Measurements from ENCODE around the gene PNLIPRP1. TPM values are rescaled to one million over a fixed set of nuclear protein-coding genes. Genes with fewer than 3 reads are reported as not detected.

The PNLIPRP1 gene
- total and polyA plus RNA-seq, 4 experiments from 2014 or later = not detected

DNA sequence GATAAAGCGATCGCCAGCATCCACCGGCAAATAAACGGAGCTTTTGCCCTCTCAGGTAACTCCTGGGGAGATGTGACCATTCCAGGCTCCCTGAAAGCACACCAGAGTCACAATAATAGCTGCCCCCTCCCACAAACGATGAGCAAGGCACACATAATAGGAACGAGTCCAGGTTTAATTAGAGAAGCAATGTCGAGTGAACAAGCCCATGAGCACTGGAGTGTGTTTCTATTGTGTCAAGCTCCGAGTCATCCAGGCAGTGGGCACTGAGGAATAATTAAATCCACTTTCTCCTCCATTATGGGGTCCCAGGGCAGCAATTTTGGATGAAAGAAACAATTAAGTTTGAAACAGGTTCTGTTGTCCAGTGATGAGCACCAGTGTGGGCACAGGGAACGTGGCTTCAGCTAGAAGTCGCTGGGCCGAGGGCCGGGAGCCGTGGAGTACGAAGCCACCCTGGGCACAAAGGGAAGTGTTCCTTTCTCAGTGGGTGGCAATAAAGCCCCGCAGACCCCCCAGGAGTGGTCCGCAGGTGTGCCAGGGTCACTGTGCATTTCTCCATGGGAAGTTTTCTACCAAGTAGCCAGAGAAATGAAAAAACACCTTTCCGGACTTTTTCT lies 41.9 kb downstream of the PNLIPRP1 start:
- Mint-ChIP-seq H3K4me3 (no peak overlapping the region), H3K4me1 (no peaks in the 10 kb centered on the region), H3K27me3 (peaks cover 2 to 13% of the 10 kb centered on the region in 2 donors), H3K27ac (peak overlapping the region in 1 of 7 donors; percentile 19), H3K36me3 (no peaks in the 10 kb centered on the region), H3K9me3 (peaks cover 0 to 3% (median 0%) of the 10 kb centered on the region in 8 donors)
- H3K4me1 ChIP-seq (ENCODE audit: insufficient read depth, low read length) = no peaks in the 10 kb centered on the region
- DNase-seq = no peak
- no peak overlapping the region for H3K4me3 ChIP-seq (ENCODE audit: low read length in 2 of 2)
- intact Hi-C loops (cut with micrococcal nuclease) = no loop called here
- H3K9me3 ChIP-seq (ENCODE audit: control insufficient read depth in 1 of 2, low read length in 2 of 2) = no peaks in the 10 kb centered on the region
- no peaks in the 10 kb centered on the region for H3K27me3 ChIP-seq (ENCODE audit: insufficient read depth, low read length)
- no peaks in the 10 kb centered on the region for H3K36me3 ChIP-seq (ENCODE audit: insufficient read depth, low read length)
- no peak overlapping the region for H3K27ac ChIP-seq (ENCODE audit: low read depth, low read length)
- ChIA-PET POLR2A (ENCODE audit: partially characterized antibody) (no interaction called here), CTCF (ENCODE audit: partially characterized antibody) (no interaction called here)

GRCh38 chr10:116633216-116633600 lies 42.4 kb downstream of the PNLIPRP1 start:
- Mint-ChIP-seq H3K4me1 (no peaks in the 10 kb centered on the region), H3K9me3 (peaks cover 0 to 3% (median 0%) of the 10 kb centered on the region in 8 donors), H3K4me3 (no peak overlapping the region), H3K27ac (no peak overlapping the region), H3K36me3 (no peaks in the 10 kb centered on the region), H3K27me3 (peaks cover 2 to 13% of the 10 kb centered on the region in 2 donors)
- Histone ChIP-seq H3K27me3 (ENCODE audit: insufficient read depth, low read length) (no peaks in the 10 kb centered on the region), H3K36me3 (ENCODE audit: insufficient read depth, low read length) (no peaks in the 10 kb centered on the region), H3K4me1 (ENCODE audit: insufficient read depth, low read length) (no peaks in the 10 kb centered on the region), H3K4me3 (ENCODE audit: low read length in 2 of 2) (no peak overlapping the region), H3K27ac (ENCODE audit: low read depth, low read length) (no peak overlapping the region), H3K9me3 (ENCODE audit: control insufficient read depth in 1 of 2, low read length in 2 of 2) (no peaks in the 10 kb centered on the region)
- no peak for DNase-seq
- ChIA-PET CTCF (ENCODE audit: partially characterized antibody) (no interaction called here), POLR2A (ENCODE audit: partially characterized antibody) (no interaction called here)
- intact Hi-C loops (cut with micrococcal nuclease) = no loop called here

DNA sequence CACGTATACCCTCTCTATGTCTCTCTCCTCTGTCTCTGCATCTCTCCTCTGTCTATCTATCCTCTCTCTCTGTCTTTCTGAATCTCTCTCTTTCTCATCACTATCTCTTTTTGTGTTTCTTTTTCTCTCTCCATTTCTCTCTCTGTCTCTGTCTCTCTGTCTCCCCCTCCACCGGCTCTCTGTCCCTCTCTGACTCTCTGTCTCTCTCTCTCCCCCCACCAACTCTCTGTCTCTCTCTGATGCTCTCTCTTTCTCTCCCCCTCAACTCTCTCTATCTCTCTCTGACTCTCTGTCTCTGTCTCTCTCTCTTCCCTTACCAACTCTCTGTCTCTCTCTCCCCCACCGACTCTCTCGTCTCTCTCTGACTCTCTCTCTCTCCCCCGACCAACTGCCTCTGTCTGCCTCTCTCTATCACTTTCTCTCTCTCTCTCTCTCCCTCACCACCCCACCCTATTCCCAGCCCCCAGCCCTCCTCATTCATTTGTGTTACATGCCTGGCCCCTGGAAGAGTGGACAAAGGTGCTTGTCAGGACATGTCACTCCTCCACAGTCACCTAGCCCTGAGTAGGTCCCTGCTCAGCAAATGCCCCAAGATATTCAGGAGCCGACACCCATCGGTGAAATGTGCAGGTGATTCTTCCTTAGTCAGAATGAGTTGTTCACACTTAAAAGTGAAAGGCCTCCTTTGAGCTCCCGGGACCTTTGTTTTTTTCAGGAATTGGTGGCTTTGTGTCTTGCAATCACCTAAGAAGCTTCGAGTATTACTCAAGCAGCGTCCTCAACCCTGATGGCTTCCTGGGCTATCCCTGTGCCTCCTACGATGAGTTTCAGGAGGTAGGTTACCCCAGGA lies 43.6 kb downstream of the PNLIPRP1 start:
- Histone ChIP-seq H3K36me3 (ENCODE audit: insufficient read depth, low read length) (no peaks in the 10 kb centered on the region), H3K4me3 (ENCODE audit: low read length in 2 of 2) (no peak overlapping the region), H3K4me1 (ENCODE audit: insufficient read depth, low read length) (no peaks in the 10 kb centered on the region), H3K27ac (ENCODE audit: low read depth, low read length) (no peak overlapping the region), H3K27me3 (ENCODE audit: insufficient read depth, low read length) (no peaks in the 10 kb centered on the region), H3K9me3 (ENCODE audit: control insufficient read depth in 1 of 2, low read length in 2 of 2) (no peaks in the 10 kb centered on the region)
- Mint-ChIP-seq H3K27ac (no peak overlapping the region), H3K9me3 (peaks cover 0 to 3% (median 0%) of the 10 kb centered on the region in 8 donors), H3K36me3 (no peaks in the 10 kb centered on the region), H3K27me3 (peaks cover 2 to 7% of the 10 kb centered on the region in 2 donors), H3K4me3 (no peak overlapping the region), H3K4me1 (no peaks in the 10 kb centered on the region)
- no peak for DNase-seq
- CTCF ChIA-PET (ENCODE audit: partially characterized antibody) = no interaction called here
- POLR2A ChIA-PET (ENCODE audit: partially characterized antibody) = no interaction called here
- intact Hi-C loops (cut with micrococcal nuclease) = no loop called here

DNA sequence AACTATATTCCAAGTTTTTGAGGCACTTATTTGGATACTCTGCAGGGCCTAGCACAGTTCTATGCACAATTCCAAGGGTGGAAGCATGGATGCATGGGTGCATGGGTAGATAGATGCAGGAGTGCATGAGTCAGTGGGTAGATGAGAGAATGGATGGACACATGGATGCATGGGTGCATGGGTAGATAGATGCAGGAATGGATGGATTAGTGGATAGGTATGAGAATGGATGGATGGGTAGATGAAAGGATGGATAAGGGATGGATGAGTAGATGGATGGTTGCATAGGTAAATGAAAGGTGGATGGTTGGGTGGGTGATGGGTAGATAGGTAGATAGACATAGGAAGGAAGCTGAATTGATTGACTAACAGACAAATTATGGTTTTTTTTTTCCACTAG lies 45.6 kb downstream of the PNLIPRP1 start:
- CTCF ChIA-PET (ENCODE audit: partially characterized antibody) = no interaction called here
- H3K4me3 Mint-ChIP-seq = no peak overlapping the region
- H3K27ac ChIP-seq (ENCODE audit: low read depth, low read length) = no peak overlapping the region
- no peaks in the 10 kb centered on the region for H3K36me3 ChIP-seq (ENCODE audit: insufficient read depth, low read length)
- peak overlapping the region in 1 of 7 donors; percentile 10 for H3K27ac Mint-ChIP-seq
- H3K4me3 ChIP-seq (ENCODE audit: low read length in 2 of 2) = no peak overlapping the region
- peaks cover 1 to 4% of the 10 kb centered on the region in 2 donors for H3K27me3 Mint-ChIP-seq
- no peaks in the 10 kb centered on the region for H3K4me1 Mint-ChIP-seq
- H3K9me3 ChIP-seq (ENCODE audit: control insufficient read depth in 1 of 2, low read length in 2 of 2) = no peaks in the 10 kb centered on the region
- no peaks in the 10 kb centered on the region for H3K4me1 ChIP-seq (ENCODE audit: insufficient read depth, low read length)
- POLR2A ChIA-PET (ENCODE audit: partially characterized antibody) = no interaction called here
- H3K9me3 Mint-ChIP-seq = peaks cover 0 to 6% (median 1%) of the 10 kb centered on the region in 8 donors
- no peaks in the 10 kb centered on the region for H3K36me3 Mint-ChIP-seq
- no peak for DNase-seq
- no peaks in the 10 kb centered on the region for H3K27me3 ChIP-seq (ENCODE audit: insufficient read depth, low read length)
- intact Hi-C loops (cut with micrococcal nuclease) = no loop called here

GRCh38 chr10:116636976-116637375 lies 46.2 kb downstream of the PNLIPRP1 start:
- H3K4me1 Mint-ChIP-seq = no peaks in the 10 kb centered on the region
- no peak overlapping the region for H3K27ac Mint-ChIP-seq
- Histone ChIP-seq H3K4me1 (ENCODE audit: insufficient read depth, low read length) (no peaks in the 10 kb centered on the region), H3K9me3 (ENCODE audit: control insufficient read depth in 1 of 2, low read length in 2 of 2) (no peaks in the 10 kb centered on the region), H3K27ac (ENCODE audit: low read depth, low read length) (no peak overlapping the region), H3K27me3 (ENCODE audit: insufficient read depth, low read length) (no peaks in the 10 kb centered on the region), H3K4me3 (ENCODE audit: low read length in 2 of 2) (no peak overlapping the region), H3K36me3 (ENCODE audit: insufficient read depth, low read length) (no peaks in the 10 kb centered on the region)
- DNase-seq = no peak
- peaks cover 1 to 4% of the 10 kb centered on the region in 2 donors for H3K27me3 Mint-ChIP-seq
- intact Hi-C loops (cut with micrococcal nuclease) = no loop called here
- no peak overlapping the region for H3K4me3 Mint-ChIP-seq
- no peaks in the 10 kb centered on the region for H3K36me3 Mint-ChIP-seq
- CTCF ChIA-PET (ENCODE audit: partially characterized antibody) = no interaction called here
- POLR2A ChIA-PET (ENCODE audit: partially characterized antibody) = no interaction called here
- H3K9me3 Mint-ChIP-seq = peaks cover 0 to 6% (median under 1%) of the 10 kb centered on the region in 8 donors

DNA sequence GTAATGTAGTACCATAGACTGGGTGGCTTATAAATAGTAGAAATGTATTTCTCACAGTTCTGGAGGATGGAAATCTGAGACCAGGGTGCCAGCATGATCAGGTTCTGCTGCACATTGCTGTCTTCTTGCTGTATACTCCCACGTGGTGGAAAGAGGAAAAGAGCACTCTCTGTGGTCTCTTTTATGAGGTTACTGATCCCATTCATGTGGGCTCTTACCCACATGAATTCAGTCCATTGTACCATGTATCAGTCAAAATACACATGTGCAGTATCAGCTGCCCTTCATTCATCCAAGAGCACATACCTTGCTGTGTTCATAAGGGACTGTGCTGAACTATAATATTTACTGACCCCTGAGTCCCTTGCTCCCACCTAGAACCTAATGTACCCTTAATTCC lies 47.1 kb downstream of the PNLIPRP1 start:
- CTCF ChIA-PET (ENCODE audit: partially characterized antibody) = no interaction called here
- no peak overlapping the region for H3K27ac ChIP-seq (ENCODE audit: low read depth, low read length)
- no peaks in the 10 kb centered on the region for H3K9me3 ChIP-seq (ENCODE audit: control insufficient read depth in 1 of 2, low read length in 2 of 2)
- no peaks in the 10 kb centered on the region for H3K4me1 ChIP-seq (ENCODE audit: insufficient read depth, low read length)
- Mint-ChIP-seq H3K4me1 (no peaks in the 10 kb centered on the region), H3K27me3 (peaks cover 4 to 5% of the 10 kb centered on the region in 2 donors), H3K27ac (no peak overlapping the region), H3K4me3 (no peak overlapping the region), H3K9me3 (peaks cover 0 to 6% (median 0%) of the 10 kb centered on the region in 8 donors), H3K36me3 (no peaks in the 10 kb centered on the region)
- DNase-seq = no peak
- H3K36me3 ChIP-seq (ENCODE audit: insufficient read depth, low read length) = no peaks in the 10 kb centered on the region
- no peak overlapping the region for H3K4me3 ChIP-seq (ENCODE audit: low read length in 2 of 2)
- intact Hi-C loops (cut with micrococcal nuclease) = no loop called here
- no peaks in the 10 kb centered on the region for H3K27me3 ChIP-seq (ENCODE audit: insufficient read depth, low read length)
- POLR2A ChIA-PET (ENCODE audit: partially characterized antibody) = no interaction called here

GRCh38 chr10:116646502-116646901 lies 55.7 kb downstream of the PNLIPRP1 start:
- POLR2A ChIA-PET (ENCODE audit: partially characterized antibody) = no interaction called here
- no peaks in the 10 kb centered on the region for H3K36me3 ChIP-seq (ENCODE audit: insufficient read depth, low read length)
- H3K27ac ChIP-seq (ENCODE audit: low read depth, low read length) = no peak overlapping the region
- peaks cover 0 to 14% (median 5%) of the 10 kb centered on the region in 8 donors for H3K9me3 Mint-ChIP-seq
- no peaks in the 10 kb centered on the region for H3K4me1 ChIP-seq (ENCODE audit: insufficient read depth, low read length)
- H3K9me3 ChIP-seq (ENCODE audit: control insufficient read depth in 1 of 2, low read length in 2 of 2) = no peaks in the 10 kb centered on the region
- H3K27ac Mint-ChIP-seq = no peak overlapping the region
- no peak overlapping the region for H3K4me3 Mint-ChIP-seq
- H3K27me3 Mint-ChIP-seq = peaks cover 4 to 7% of the 10 kb centered on the region in 2 donors
- CTCF ChIA-PET (ENCODE audit: partially characterized antibody) = no interaction called here
- no peaks in the 10 kb centered on the region for H3K36me3 Mint-ChIP-seq
- H3K27me3 ChIP-seq (ENCODE audit: insufficient read depth, low read length) = no peaks in the 10 kb centered on the region
- no peak overlapping the region for H3K4me3 ChIP-seq (ENCODE audit: low read length in 2 of 2)
- DNase-seq = no peak
- no peaks in the 10 kb centered on the region for H3K4me1 Mint-ChIP-seq
- intact Hi-C loops (cut with micrococcal nuclease) = no loop called here

All from CD4-positive, alpha-beta memory T cell (primary cell).